Activated CD8-positive, alpha-beta memory T cell treated with anti-CD3 and anti-CD28 coated beads, Interleukin-2, amount 10 ng/mL, durations not matched to agents 7 days and 5 days (primary cell): ENCODE measurements around the gene GRIFIN. TPM values are rescaled to one million over a fixed set of nuclear protein-coding genes. Genes with fewer than 3 reads are reported as not detected.
"Not testable (repeated sequence)": the region's sequence is repeated elsewhere in the genome, so short reads cannot be mapped to it uniquely, and the experiment has no call there.

Experiments used
- ATAC-seq: fragments of 150-1000 bp; cut with Tn5 transposase; one replicate; pipeline ENCODE4 v1.10.0; 2021; ENCODE audit warnings: moderate library complexity
- CTCF ChIA-PET: fragments of 350-600 bp; sonication (Branson Sonifier 250); formaldehyde crosslinking; loops from one replicate; lab custom pipeline; 2021; ENCODE audit warnings: antibody characterized with exemption; lab: Charles Lee
- DNase-seq: peaks from one replicate; pipeline ENCODE4 v3.0.0-alpha.2; 2020
- H3K27ac Mint-ChIP-seq: one replicate; pipeline ENCODE4 v1.8.0; 2021; ENCODE audit warnings: mild to moderate bottlenecking, mixed read lengths
- H3K27me3 Mint-ChIP-seq: one replicate; pipeline ENCODE4 v1.8.0; 2021; ENCODE audit warnings: mixed read lengths
- H3K36me3 Mint-ChIP-seq: one replicate; pipeline ENCODE4 v1.8.0; 2021; ENCODE audit warnings: mild to moderate bottlenecking, mixed read lengths
- H3K4me1 Mint-ChIP-seq: one replicate; pipeline ENCODE4 v1.8.0; 2021; ENCODE audit warnings: mixed read lengths
- H3K4me3 Mint-ChIP-seq: one replicate; pipeline ENCODE4 v1.8.0; 2021; ENCODE audit warnings: mild to moderate bottlenecking, moderate library complexity, mixed read lengths
- H3K9me3 Mint-ChIP-seq: one replicate; pipeline ENCODE4 v1.8.0; 2022; ENCODE audit warnings: low read depth, mixed read lengths
- total RNA-seq, 2 experiments: library from RNA; stranded (reverse); gene quantifications; one replicate each; pipeline ENCODE4 v1.2.3, GENCODE V29; 2021

The GRIFIN gene
- total RNA-seq, 2 experiments from 2014 or later, result not detected

DNA sequence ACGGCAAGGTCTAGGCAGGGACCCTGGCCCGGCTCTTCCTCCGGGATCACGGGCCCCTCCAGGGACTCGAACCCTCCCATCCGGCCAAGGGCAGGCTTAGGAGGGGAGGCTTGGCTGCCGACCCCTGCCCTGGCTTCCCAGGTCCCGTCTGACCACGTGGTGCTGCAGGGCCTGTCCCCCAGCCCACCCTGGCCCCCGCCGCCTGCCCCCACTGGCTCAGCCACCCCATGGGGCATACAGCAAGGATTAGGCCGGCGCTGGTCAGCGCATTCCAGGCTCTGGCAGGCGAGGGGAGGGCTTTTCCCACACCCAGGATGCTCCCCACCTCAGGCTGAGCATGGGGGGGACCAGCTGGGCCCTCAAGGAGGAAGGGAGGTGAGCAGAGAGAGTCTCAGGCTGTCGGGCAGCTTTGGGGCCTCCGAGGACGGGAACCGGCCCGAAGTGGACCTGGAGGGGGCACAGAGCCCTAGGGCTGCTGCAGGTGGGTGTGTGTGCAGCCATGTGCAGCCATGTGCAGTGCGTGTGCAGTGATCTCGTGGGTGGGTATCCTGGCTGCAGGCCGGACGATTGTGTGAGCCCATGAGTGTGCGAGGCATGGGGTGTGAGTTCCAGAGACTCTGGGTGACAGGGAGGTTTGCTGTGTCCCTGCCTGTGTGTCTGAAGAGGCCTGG is 713 bp upstream of the GRIFIN start:
- peaks cover 8% of the 10 kb centered on the region for H3K27me3 Mint-ChIP-seq
- H3K9me3 Mint-ChIP-seq, result no peaks in the 10 kb centered on the region
- CTCF ChIA-PET, result interaction anchor here (4.5 kb wide), 1 partner anchor 8 kb away, joined by 19 read pairs; no protein-coding TSS in a partner anchor
- ATAC-seq (no peak), DNase-seq (no peak)
- no peak overlapping the region for H3K4me3 Mint-ChIP-seq
- no peaks in the 10 kb centered on the region for H3K36me3 Mint-ChIP-seq
- H3K4me1 Mint-ChIP-seq, result peaks cover 13% of the 10 kb centered on the region
- H3K27ac Mint-ChIP-seq, result no peak overlapping the region

DNA sequence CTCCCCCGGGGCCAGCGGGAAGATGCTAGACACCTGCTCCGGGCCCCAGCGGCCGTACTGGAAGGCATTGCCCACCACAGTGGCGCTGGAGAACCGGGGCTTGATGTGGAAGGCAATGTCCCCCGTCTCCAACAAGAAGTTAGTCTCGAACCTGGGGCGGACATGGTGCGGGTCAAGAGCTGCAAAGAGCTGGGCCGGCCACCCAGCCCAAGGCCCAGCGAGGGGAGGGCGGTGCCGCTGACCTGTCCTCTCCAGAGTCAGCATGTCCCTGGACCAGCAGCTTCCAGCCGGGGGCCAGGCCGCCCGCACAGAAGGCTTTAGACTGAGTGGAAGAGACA is 551 bp downstream of the GRIFIN start:
- CTCF ChIA-PET, result interaction anchor here (1.8 kb wide), 1 partner anchor 24 kb away, joined by 6 read pairs; no protein-coding TSS in a partner anchor
- peaks cover 16% of the 10 kb centered on the region for H3K4me1 Mint-ChIP-seq
- no peak overlapping the region for H3K27ac Mint-ChIP-seq
- H3K9me3 Mint-ChIP-seq, result no peaks in the 10 kb centered on the region
- peaks cover 8% of the 10 kb centered on the region for H3K27me3 Mint-ChIP-seq
- no peaks in the 10 kb centered on the region for H3K36me3 Mint-ChIP-seq
- DNase-seq (no peak), ATAC-seq (no peak)
- H3K4me3 Mint-ChIP-seq, result no peak overlapping the region

DNA sequence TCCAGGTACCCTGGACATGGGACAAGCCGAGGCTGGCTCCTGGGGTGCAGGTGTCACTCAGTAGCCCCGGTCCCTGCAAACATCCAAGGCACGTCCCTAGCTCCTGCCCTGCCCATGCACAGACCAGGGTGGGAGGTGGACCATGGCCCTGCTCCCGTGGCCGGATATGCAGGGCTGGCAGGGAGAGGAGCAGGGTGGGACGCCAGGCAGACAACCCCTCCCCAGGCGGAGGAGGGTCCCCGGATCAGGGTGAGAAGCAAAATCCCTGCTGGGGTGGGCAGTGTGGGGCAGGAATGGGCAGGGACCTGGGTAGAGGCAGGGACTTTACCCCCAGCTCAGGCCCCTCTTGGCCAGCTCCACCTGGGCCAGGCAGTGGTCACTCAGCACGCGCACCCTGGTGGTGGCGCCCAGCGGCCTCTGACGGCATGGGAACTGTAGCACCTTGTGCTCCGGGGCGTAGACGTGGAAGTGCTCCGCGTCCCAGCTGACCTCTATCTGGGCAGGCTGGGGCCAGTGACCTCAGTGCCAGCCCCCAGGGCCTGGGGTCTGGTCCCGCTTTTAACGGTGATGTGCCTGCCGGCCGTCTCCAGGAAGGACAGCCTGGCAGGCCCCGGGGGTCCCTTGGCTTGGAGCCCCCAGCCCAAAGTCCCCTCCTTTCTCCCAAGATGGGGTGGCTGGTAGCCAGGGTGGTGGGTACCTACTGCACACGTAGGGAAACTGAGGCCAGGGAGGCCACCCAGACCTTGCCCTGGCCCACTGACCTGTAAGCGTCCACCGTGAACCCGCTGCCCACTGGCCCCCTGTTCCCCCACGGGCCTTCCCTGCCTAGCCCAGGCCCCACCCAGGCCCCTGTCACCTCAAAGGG is 1.2 kb downstream of the GRIFIN start:
- Mint-ChIP-seq H3K9me3 (no peaks in the 10 kb centered on the region), H3K4me3 (no peak overlapping the region), H3K27me3 (peaks cover 14% of the 10 kb centered on the region), H3K4me1 (peaks cover 16% of the 10 kb centered on the region), H3K36me3 (no peaks in the 10 kb centered on the region), H3K27ac (no peak overlapping the region)
- CTCF ChIA-PET, result interaction anchor here (1.8 kb wide), 1 partner anchor 24 kb away, joined by 6 read pairs; no protein-coding TSS in a partner anchor
- DNase-seq (no peak), ATAC-seq (no peak)

DNA sequence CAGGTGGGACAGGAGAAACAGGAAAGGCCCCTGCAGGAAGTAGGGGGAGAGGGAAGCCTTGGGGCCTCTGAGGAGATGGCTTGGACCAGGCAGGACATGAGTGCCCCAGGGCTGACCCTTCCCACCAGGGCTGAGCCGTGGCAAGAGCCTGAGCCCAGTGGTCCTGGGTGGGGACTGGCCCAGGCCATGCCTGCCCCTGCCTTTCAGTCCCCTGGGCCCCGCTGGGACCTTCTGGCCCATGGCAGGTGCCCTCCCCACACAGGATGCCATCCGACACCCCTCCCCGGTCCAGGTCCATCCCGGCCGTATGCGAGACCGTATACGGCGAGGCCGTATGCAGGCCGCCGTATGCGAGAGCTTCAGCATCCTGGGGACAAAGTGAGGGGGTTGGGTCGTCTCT is 2.0 kb downstream of the GRIFIN start:
- DNase-seq, result no peak
- CTCF ChIA-PET, result interaction anchor here (1.8 kb wide), 1 partner anchor 23 kb away, joined by 6 read pairs; no protein-coding TSS in a partner anchor
- no peak overlapping the region for H3K27ac Mint-ChIP-seq
- no peak overlapping the region for H3K4me3 Mint-ChIP-seq
- no peak for ATAC-seq
- peaks cover 17% of the 10 kb centered on the region for H3K27me3 Mint-ChIP-seq
- H3K9me3 Mint-ChIP-seq, result no peaks in the 10 kb centered on the region
- peaks cover 16% of the 10 kb centered on the region for H3K4me1 Mint-ChIP-seq
- no peaks in the 10 kb centered on the region for H3K36me3 Mint-ChIP-seq

DNA sequence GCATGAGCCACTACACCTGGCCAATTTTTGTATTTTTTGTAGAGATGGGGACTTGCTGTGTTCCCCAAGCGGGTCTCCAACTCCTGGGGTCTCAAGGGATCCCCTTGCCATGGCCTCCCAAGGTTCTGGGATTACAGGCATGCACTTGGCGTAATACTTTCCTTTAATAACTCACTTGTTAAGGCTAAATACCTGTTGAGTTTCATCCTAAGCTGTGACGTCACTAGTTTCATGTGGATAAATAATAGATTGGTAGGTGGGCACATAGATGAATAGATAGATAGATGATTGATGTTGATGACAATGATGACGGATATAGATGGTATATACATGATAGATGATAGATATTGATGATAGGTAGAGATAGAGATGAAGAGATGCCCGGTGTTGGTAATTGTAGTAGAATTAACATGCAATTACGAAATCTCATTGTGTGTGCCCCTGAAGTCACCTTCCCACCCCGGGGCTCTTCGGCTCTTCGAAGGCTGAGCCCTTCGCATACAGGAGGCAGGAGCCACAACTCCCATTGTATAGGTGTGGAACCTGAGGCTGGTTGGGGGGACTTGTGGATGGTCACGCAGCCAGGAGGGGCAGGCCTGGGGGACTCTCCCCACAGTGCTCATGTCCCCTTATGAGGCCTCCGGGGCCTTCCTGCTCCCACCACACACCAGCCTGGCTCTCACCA is 2.6 kb downstream of the GRIFIN start:
- no peaks in the 10 kb centered on the region for H3K9me3 Mint-ChIP-seq
- no peak for DNase-seq
- H3K36me3 Mint-ChIP-seq, result no peaks in the 10 kb centered on the region
- H3K4me3 Mint-ChIP-seq, result no peak overlapping the region
- peaks cover 19% of the 10 kb centered on the region for H3K27me3 Mint-ChIP-seq
- H3K4me1 Mint-ChIP-seq, result peaks cover 18% of the 10 kb centered on the region
- CTCF ChIA-PET, result interaction anchor here (1.3 kb wide), 1 partner anchor 23 kb away, joined by 6 read pairs; no protein-coding TSS in a partner anchor
- H3K27ac Mint-ChIP-seq, result no peak overlapping the region
- ATAC-seq, result no peak

DNA sequence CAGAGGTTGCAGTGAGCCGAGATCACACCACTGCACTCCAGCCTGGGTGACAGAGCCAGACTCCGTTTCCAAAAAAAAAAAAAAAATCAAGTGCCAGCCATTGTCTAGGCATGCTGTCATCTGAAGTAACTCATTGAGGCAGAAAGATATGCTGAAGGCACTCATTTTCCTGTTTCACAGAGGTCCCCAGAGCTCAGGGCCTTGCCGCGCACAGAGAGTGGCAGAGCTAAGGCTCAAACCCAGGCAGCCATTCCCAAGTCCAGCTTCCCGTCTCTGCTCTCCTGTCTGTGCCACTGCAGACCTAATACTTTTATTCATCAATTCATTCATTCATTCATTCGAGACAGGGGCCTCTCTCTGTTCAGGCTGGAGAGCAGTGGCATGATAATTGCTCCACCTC is 3.5 kb downstream of the GRIFIN start:
- Mint-ChIP-seq H3K9me3 (no peaks in the 10 kb centered on the region), H3K27ac (no peak overlapping the region), H3K36me3 (no peaks in the 10 kb centered on the region), H3K4me1 (peaks cover 12% of the 10 kb centered on the region), H3K4me3 (no peak overlapping the region), H3K27me3 (peaks cover 19% of the 10 kb centered on the region)
- DNase-seq (no peak), ATAC-seq (no peak)
- CTCF ChIA-PET, result interaction anchor here (1.3 to 1.8 kb wide), 2 partner anchors 22 to 237 kb away, joined by 5 to 6 read pairs; no protein-coding TSS in a partner anchor

DNA sequence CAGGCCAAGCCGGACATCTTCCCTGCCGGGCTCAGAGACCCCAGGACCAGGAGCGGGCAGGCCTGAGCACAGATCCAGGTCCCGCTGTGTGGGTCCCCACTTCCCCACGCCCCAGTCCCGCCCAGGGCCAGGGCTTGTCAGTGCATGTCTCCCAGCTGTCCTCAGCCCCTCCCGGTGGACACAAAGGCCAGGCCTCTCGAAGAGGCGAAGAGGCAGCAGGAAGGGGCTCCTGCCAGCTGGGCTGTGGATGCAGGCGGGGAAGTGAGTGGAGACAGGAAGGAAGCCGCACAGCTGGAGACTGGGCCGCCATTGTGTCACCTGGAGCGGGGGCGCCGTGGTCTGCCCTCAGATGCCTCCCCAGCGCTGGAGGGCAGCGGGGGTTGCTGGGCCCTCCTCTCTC is 4.8 kb downstream of the GRIFIN start:
- ATAC-seq, result no peak
- no peak for DNase-seq
- Mint-ChIP-seq H3K36me3 (no peaks in the 10 kb centered on the region), H3K4me3 (no peak overlapping the region), H3K4me1 (peaks cover 5% of the 10 kb centered on the region), H3K9me3 (no peaks in the 10 kb centered on the region), H3K27me3 (peaks cover 19% of the 10 kb centered on the region), H3K27ac (no peak overlapping the region)
- CTCF ChIA-PET, result interaction anchor here (0.6 to 5.1 kb wide), 8 partner anchors 9 to 239 kb away, joined by 3 to 108 read pairs (median 4); no protein-coding TSS in a partner anchor

DNA sequence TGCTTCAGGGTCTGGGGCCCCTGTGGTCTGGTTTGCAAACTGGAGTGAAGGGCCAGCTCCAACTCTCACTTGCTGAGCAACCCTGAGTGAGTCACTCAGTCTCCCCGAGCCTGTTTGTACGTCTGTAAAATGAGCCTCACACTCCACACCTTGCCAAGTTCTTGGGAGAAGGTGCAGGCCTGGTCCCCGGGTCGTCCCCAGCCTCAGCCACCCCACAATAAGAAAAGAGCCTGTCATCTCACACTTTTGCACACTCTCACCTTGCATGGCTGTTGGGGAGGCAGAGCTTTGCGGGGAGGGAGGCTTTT is 5.2 kb downstream of the GRIFIN start:
- CTCF ChIA-PET, result interaction anchor here (0.6 to 5.1 kb wide), 11 partner anchors 9 to 239 kb away, joined by 3 to 108 read pairs (median 5); no protein-coding TSS in a partner anchor
- no peak overlapping the region for H3K27ac Mint-ChIP-seq
- H3K9me3 Mint-ChIP-seq, result no peaks in the 10 kb centered on the region
- ATAC-seq (no peak), DNase-seq (no peak)
- peaks cover 5% of the 10 kb centered on the region for H3K4me1 Mint-ChIP-seq
- H3K4me3 Mint-ChIP-seq, result no peak overlapping the region
- no peaks in the 10 kb centered on the region for H3K36me3 Mint-ChIP-seq
- peaks cover 21% of the 10 kb centered on the region for H3K27me3 Mint-ChIP-seq

DNA sequence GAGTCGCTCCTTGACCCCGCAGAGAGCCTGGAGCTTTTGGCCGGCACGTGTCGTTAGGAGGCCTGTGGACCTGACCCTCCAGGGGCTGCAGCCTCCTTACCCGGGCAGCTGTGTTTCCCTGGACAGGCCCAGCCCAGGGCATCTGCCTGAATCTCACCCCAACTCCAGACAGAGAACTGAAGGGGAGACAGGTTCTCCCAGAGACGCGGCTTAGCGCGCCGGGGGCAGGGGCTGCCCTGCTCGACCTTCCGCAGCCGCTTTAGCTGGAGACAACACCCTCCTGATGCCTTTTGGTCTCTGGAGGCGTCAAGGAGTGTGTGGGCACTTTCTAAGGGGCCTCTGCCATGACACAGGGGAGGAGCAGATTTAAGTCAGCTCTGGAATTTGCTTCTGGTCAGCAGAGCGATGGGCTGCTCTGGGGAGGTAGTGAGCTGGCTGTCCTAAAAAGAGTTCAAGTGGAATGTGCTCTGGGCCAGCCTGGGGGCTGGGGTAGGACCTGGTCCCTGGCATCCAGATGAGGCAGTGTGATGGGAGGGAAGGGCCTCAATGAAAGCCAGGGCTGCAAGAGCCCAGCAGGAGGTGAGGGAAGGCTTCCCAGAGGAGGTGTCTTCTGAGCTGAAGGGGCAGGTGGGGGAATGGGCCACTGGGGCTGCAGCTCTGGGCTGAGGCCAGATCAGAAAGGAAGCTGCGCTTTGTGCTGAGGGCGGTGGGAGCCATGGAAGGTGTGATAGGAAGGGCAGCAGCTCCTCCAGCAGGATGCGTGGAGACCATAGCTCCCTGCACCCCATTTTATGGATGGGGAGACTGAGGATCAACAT is 5.8 kb downstream of the GRIFIN start:
- H3K4me3 Mint-ChIP-seq, result no peak overlapping the region
- DNase-seq (no peak), ATAC-seq (no peak)
- peaks cover 24% of the 10 kb centered on the region for H3K27me3 Mint-ChIP-seq
- CTCF ChIA-PET, result interaction anchor here (0.6 to 5.1 kb wide), 12 partner anchors 10 to 230 kb away, joined by 3 to 108 read pairs (median 5); no protein-coding TSS in a partner anchor
- no peaks in the 10 kb centered on the region for H3K36me3 Mint-ChIP-seq
- no peak overlapping the region for H3K27ac Mint-ChIP-seq
- peaks cover 5% of the 10 kb centered on the region for H3K4me1 Mint-ChIP-seq
- H3K9me3 Mint-ChIP-seq, result no peaks in the 10 kb centered on the region

DNA sequence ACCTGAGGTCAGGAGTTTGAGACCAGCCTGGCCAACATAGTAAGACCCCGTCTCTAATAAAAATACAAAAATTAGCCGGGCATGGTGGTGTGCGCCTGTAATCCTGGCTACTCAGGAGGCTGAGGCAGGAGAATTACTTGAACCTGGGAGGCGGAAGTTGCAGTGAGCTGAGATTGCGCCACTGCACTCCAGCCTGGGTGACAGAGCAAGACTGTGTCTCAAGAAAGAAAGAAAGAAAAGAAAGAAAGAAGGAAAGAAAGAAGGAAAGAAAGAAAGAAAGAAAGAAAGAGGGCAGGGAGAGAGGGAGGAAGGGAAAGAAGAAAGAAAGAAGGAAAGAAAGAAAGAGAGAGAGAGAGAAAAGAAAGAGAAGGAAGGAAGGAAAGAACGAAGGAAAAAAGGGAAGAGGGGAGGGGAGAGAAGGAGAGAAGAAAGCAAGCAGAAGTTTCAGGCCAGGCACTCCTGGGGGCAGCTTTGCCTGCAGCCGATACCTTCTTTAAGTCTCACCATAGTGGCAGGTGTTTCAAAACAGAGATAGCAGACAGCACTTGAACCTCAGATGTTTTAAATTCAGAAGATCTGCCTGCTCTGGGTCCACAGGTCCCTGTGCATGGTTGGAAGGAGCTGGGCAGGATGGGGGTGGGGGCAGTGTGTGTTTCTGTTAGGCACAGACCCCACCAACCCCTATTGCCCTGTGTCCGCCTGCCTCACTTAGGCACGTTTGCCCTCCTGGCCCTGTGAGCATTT is 6.6 kb downstream of the GRIFIN start:
- H3K36me3 Mint-ChIP-seq, DNase-seq, H3K9me3 Mint-ChIP-seq, H3K27ac Mint-ChIP-seq, ATAC-seq, H3K4me3 Mint-ChIP-seq, H3K4me1 Mint-ChIP-seq: not testable (repeated sequence)
- CTCF ChIA-PET, result interaction anchor here (0.6 to 5.1 kb wide), 27 partner anchors 10 to 241 kb away, joined by 3 to 108 read pairs (median 5); partner anchors contain the start of gene BRAT1
- peaks cover 24% of the 10 kb centered on the region for H3K27me3 Mint-ChIP-seq

DNA sequence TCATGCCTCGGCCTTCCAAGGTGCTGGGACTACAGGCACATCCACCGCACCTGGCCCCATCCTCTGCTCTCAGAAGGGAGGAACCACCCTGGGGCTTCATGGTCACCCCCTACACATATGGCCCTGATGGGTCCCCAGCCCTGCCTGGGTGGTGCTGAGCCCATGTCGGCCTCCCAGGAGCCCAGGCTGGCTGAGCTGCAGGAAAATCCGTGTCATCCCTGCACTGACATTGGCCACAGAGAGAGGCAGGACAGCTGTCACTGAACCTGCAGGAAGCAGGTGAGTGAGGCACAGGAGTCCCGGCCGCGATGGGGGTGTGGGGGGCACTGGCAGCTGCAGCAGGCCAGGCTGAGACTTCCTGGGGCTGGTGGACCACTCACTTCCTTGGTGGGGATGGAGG is 8.0 kb downstream of the GRIFIN start:
- H3K4me1 Mint-ChIP-seq, result peaks cover 5% of the 10 kb centered on the region
- H3K27ac Mint-ChIP-seq, result no peak overlapping the region
- no peaks in the 10 kb centered on the region for H3K9me3 Mint-ChIP-seq
- no peak overlapping the region for H3K4me3 Mint-ChIP-seq
- DNase-seq, result no peak
- ATAC-seq, result no peak
- H3K36me3 Mint-ChIP-seq, result no peaks in the 10 kb centered on the region
- CTCF ChIA-PET, result interaction anchor here (0.6 to 5.1 kb wide), 30 partner anchors 9 to 393 kb away, joined by 3 to 108 read pairs (median 5); partner anchors contain the start of genes BRAT1 and TTYH3
- peaks cover 24% of the 10 kb centered on the region for H3K27me3 Mint-ChIP-seq

DNA sequence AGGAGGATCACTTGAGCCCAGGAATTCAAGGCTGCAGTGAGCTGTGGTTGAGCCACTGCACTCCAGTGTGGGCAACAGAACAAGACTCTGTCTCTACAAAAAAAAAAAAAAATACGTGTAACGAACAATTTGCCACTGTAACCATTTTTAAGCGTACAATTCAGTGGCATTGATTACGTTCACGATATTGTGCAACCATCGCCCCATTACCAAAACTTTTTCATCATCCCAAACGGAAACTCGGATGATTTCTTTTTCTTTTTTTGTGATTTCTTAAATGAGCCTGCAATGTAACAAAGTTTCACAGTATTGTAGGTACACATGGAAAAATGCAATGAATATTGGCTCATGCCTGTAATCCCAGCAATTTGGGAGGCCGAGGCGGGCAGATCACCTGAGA is 9.5 kb downstream of the GRIFIN start:
- H3K4me1 Mint-ChIP-seq, result peaks cover 5% of the 10 kb centered on the region
- CTCF ChIA-PET, result interaction anchor here (0.6 to 5.1 kb wide), 4 partner anchors 15 to 186 kb away, joined by 3 to 108 read pairs (median 4); partner anchors contain the start of gene EIF3B
- no peak overlapping the region for H3K27ac Mint-ChIP-seq
- H3K36me3 Mint-ChIP-seq, result no peaks in the 10 kb centered on the region
- H3K4me3 Mint-ChIP-seq, result no peak overlapping the region
- no peaks in the 10 kb centered on the region for H3K9me3 Mint-ChIP-seq
- ATAC-seq (no peak), DNase-seq (no peak)
- H3K27me3 Mint-ChIP-seq, result peaks cover 24% of the 10 kb centered on the region
